ENCODE measurements around the gene NOLC1.

The NOLC1 gene

GRCh38 chr10:102147561-102147960 lies 4.6 kb upstream of the NOLC1 start:
- H3K4me3 ChIP-seq (ENCODE audit: low read length): no peak overlapping the region
- H3K9ac ChIP-seq (ENCODE audit: low read length): no peak overlapping the region
- no peaks in the 10 kb centered on the region for H4K20me1 ChIP-seq (ENCODE audit: insufficient read depth, low read length)
- H3K9me3 ChIP-seq (replicated peaks; ENCODE audit: insufficient read depth, low read length): no peaks in the 10 kb centered on the region
- DNase-seq: no peak
- H3K79me2 ChIP-seq (ENCODE audit: low read length): peaks cover 38% of the 10 kb centered on the region
- H3K36me3 ChIP-seq (replicated peaks; ENCODE audit: insufficient read depth, low read length): peaks cover 24% of the 10 kb centered on the region
- H3K9me2 ChIP-seq (replicated peaks; ENCODE audit: insufficient read depth, low read length): no peaks in the 10 kb centered on the region
- H3F3A ChIP-seq (ENCODE audit: insufficient read depth, low read length): peaks cover 53% of the 10 kb centered on the region
- no peak overlapping the region for H3K4me2 ChIP-seq (ENCODE audit: low read depth, low read length)
- no peak overlapping the region for H3K27ac ChIP-seq (ENCODE audit: low read length)
- no peak overlapping the region for H2AFZ ChIP-seq (ENCODE audit: low read length)
- no peaks in the 10 kb centered on the region for H3K27me3 ChIP-seq (replicated peaks; ENCODE audit: insufficient read depth, low read length)
- TF ChIP-seq CTCF (IDR thresholded peaks at IDR 0.05; ENCODE audit: low read length) (no peak), EZH2phosphoT487 (IDR thresholded peaks at IDR 0.05; ENCODE audit: low read length) (no peak), EZH2 (optimal IDR thresholded peaks at IDR 0.05; ENCODE audit: low read depth, low read length) (no peak)
- H3K4me1 ChIP-seq (ENCODE audit: low read length): peaks cover 12% of the 10 kb centered on the region

DNA sequence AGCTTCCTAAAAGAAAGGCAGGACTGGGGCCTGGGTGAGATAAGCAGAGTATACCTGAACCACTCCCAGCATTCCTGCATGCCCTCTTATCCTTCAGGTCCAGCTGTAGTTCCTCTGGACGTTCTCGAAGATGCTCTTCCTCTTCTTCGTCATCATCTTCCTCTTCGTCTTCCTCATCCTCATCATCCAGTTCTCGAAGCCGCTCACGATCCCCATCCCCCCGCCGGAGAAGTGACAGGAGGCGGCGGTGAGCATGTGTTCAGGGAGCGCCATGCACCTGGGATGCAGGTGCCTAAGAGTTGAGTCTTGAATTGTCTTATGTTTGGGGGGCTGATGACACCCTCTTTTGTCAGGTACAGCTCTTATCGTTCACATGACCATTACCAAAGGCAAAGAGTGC lies 3.9 kb upstream of the NOLC1 start:
- Histone ChIP-seq H3K9me2 (replicated peaks; ENCODE audit: insufficient read depth, low read length) (no peaks in the 10 kb centered on the region), H3K79me2 (ENCODE audit: low read length) (peaks cover 40% of the 10 kb centered on the region), H3K9me3 (replicated peaks; ENCODE audit: insufficient read depth, low read length) (no peaks in the 10 kb centered on the region), H3K4me1 (ENCODE audit: low read length) (peaks cover 12% of the 10 kb centered on the region), H3K36me3 (replicated peaks; ENCODE audit: insufficient read depth, low read length) (peaks cover 19% of the 10 kb centered on the region), H3K9ac (ENCODE audit: low read length) (no peak overlapping the region), H2AFZ (ENCODE audit: low read length) (no peak overlapping the region), H3K27me3 (replicated peaks; ENCODE audit: insufficient read depth, low read length) (no peaks in the 10 kb centered on the region), H3K4me2 (ENCODE audit: low read depth, low read length) (no peak overlapping the region), H3F3A (ENCODE audit: insufficient read depth, low read length) (peaks cover 59% of the 10 kb centered on the region), H4K20me1 (ENCODE audit: insufficient read depth, low read length) (no peaks in the 10 kb centered on the region), H3K27ac (ENCODE audit: low read length) (no peak overlapping the region), H3K4me3 (ENCODE audit: low read length) (no peak overlapping the region)
- TF ChIP-seq EZH2 (optimal IDR thresholded peaks at IDR 0.05; ENCODE audit: low read depth, low read length) (no peak), CTCF (IDR thresholded peaks at IDR 0.05; ENCODE audit: low read length) (no peak), EZH2phosphoT487 (IDR thresholded peaks at IDR 0.05; ENCODE audit: low read length) (no peak)
- DNase-seq: no peak

DNA sequence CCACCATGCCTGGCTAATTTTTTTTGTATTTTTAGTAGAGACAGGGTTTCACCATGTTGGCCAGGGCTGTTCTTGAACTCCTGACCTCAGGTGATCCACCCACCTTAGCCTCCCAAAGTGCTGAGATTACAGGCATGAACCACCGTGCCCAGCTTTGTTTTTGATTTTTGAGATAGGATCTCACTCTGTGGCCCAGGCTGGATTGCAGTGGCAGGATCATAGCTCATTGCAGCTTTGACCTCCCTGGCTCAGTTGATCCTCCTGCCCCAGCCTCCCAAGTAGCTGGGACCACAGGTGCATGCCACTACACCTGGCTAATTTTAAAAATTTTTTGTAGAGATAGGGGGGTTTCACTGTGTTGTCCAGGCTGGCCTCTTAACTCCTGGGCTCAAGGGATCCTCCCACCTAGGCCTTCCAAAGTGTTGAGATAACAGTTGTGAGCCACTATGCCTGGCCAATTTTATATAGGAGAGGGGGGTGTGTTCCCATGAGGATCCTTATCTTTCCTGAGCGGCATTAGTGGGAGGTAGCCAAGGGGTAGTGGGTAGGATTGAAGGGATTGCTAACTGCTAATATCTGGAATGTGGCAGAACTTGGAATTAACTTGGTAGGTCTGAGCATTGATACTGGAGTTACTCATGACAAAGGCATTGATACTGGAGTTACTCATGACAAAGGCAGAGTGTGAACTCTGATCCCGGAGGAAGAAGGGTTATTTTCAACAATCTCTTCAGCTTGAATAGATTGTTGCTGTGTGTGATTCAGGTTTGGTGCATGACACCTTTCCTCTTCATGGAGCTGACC lies 1.0 kb upstream of the NOLC1 start:
- Histone ChIP-seq H2AFZ (ENCODE audit: low read length) (0 out of 2 replicates have a peak overlapping the region, but pooled peaks have one; percentile 37), H3K4me2 (ENCODE audit: low read depth, low read length) (peak overlapping the region; percentile 58), H3K4me3 (ENCODE audit: low read length) (peak overlapping the region; percentile 95), H3K36me3 (replicated peaks; ENCODE audit: insufficient read depth, low read length) (peaks cover 15% of the 10 kb centered on the region), H3K9ac (ENCODE audit: low read length) (peak overlapping the region; percentile 51), H3K9me3 (replicated peaks; ENCODE audit: insufficient read depth, low read length) (no peaks in the 10 kb centered on the region), H3F3A (ENCODE audit: insufficient read depth, low read length) (peaks cover 58% of the 10 kb centered on the region), H3K4me1 (ENCODE audit: low read length) (peaks cover 12% of the 10 kb centered on the region), H3K9me2 (replicated peaks; ENCODE audit: insufficient read depth, low read length) (no peaks in the 10 kb centered on the region), H3K27me3 (replicated peaks; ENCODE audit: insufficient read depth, low read length) (no peaks in the 10 kb centered on the region), H3K79me2 (ENCODE audit: low read length) (peaks cover 55% of the 10 kb centered on the region), H4K20me1 (ENCODE audit: insufficient read depth, low read length) (peaks cover 9% of the 10 kb centered on the region; the same call in 1 of the 2 replicates), H3K27ac (ENCODE audit: low read length) (peak overlapping the region; percentile 84)
- DNase-seq: no peak
- TF ChIP-seq CTCF (IDR thresholded peaks at IDR 0.05; ENCODE audit: low read length) (no peak), EZH2 (optimal IDR thresholded peaks at IDR 0.05; ENCODE audit: low read depth, low read length) (no peak), EZH2phosphoT487 (IDR thresholded peaks at IDR 0.05; ENCODE audit: low read length) (no peak)
